Lower leg skin (tissue), 4 donors: ENCODE data around the gene PPARA. TPM values are rescaled to one million over a fixed set of nuclear protein-coding genes. Genes with fewer than 3 reads are reported as not detected.
A peak's percentile ranks its signal among the peaks of the same experiment; 100 is the strongest.

Experiments
- DNase-seq, 2 donors: peaks; one replicate each; pipeline ENCODE4 v3.0.0-alpha.2; 2019; ENCODE audit warnings: low spot score in 2 of 2
- H3K4me3 ChIP-seq: fragments of 200-600 bp; sonication (generic); 2 replicates; pipeline ENCODE4 v1.5.1; 2017; ENCODE audit warnings: mild to moderate bottlenecking, low read depth; ENCODE audit not compliant: poor library complexity, severe bottlenecking
- CTCF ChIP-seq, 3 donors: fragments of 450-650 bp; IDR thresholded peaks; one replicate each; pipeline ENCODE4 v1.5.1; 2016; ENCODE audit warnings: antibody characterized with exemption in 3 of 3, mild to moderate bottlenecking in 3 of 3, moderate library complexity in 2 of 3
- POLR2A ChIP-seq, 2 donors: fragments of 450-650 bp; IDR thresholded peaks; one replicate each; pipeline ENCODE4 v1.6.1; 2016 to 2017; ENCODE audit warnings: antibody characterized with exemption in 2 of 2, mild to moderate bottlenecking in 1 of 2, moderate library complexity in 1 of 2
- WGBS, 2 donors: methylation state at CpG; one replicate each; pipeline ENCODE4 v1.1.5; 2018; 5-methylcytosine and 5-hydroxymethylcytosine counted together
- intact Hi-C: fragments of 100-400 bp; cut with DNase I; formaldehyde crosslinking; loops from one replicate; pipeline ENCODE4 v1.15.0; 2023; ENCODE audit warnings: low total_unique reads
- total RNA-seq, 4 donors: library from RNA; depleted of rRNA; stranded (reverse); fragments of >200 nt; gene quantifications; one replicate each; pipeline ENCODE4 v1.1.0, GENCODE V29; 2016

The PPARA gene
- total RNA-seq, 4 donors from 2014 or later: 27.8 to 58.1 (median 37.8) TPM

GRCh38 chr22:46179748-46180147 lies 29.4 kb downstream of the PPARA start:
- DNase-seq: no peak
- intact Hi-C loops: no loop called here
- no peak overlapping the region for H3K4me3 ChIP-seq
- 100% methylated on average over 1 of the region's 1 CpG for WGBS, 2 donors
- no peak for TF ChIP-seq CTCF (IDR thresholded peaks at IDR 0.05)
- no peak for TF ChIP-seq POLR2A (IDR thresholded peaks at IDR 0.05)

DNA sequence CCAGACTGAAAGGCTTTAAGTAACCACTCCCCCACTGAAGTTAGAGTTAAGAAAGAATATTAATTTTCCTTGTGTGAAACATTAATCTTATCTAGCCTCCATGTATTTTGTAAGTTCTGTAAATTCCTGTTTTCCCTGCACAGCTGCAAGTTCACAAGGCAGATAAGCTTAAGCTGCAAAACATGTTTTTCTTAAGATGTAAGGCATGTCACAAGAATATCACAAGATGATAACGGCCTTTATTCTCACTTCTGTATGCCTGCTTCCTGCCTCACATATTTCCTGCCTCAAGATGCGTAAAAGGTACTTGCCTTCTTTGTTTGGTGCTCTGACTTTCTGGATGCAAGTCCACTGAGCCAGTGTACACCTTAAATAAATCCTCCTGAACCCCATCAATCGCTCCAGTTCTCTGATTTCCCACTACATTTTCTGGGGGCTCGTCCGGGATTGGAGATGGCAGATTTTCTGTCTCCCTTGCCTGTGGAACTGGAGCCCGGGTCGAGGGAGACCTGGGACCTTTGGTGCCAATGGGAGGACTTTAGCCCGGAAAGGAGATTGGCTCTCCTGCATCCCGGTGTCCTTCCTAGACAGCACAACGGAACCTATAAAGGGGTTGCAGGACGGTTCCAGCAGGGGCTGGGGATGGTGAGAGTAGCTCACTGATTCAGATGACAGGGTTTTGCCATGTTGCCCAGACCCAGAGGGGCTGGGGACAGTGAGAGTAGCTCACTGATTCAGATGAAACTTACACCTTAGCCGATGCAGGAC lies 30.2 kb downstream of the PPARA start:
- intact Hi-C loops: no loop called here
- TF ChIP-seq POLR2A (IDR thresholded peaks at IDR 0.05) (no peak), CTCF (IDR thresholded peaks at IDR 0.05) (no peak)
- DNase-seq: no peak
- no peak overlapping the region for H3K4me3 ChIP-seq
- 98% methylated on average over 12 of the region's 12 CpGs for WGBS, 2 donors

GRCh38 chr22:46183733-46184132 lies 33.4 kb downstream of the PPARA start:
- no peak overlapping the region for H3K4me3 ChIP-seq
- WGBS, 2 donors: 90 to 92% methylated on average over 5 of the region's 5 CpGs
- intact Hi-C loops: no loop called here
- no peak for DNase-seq
- TF ChIP-seq POLR2A (IDR thresholded peaks at IDR 0.05): no peak
- TF ChIP-seq CTCF (IDR thresholded peaks at IDR 0.05): no peak

GRCh38 chr22:46185283-46185682 lies 35.0 kb downstream of the PPARA start:
- 90 to 95% methylated on average over 2 of the region's 2 CpGs for WGBS, 2 donors

GRCh38 chr22:46187862-46188261 lies 37.5 kb downstream of the PPARA start:
- intact Hi-C loops: no loop called here
- 89 to 93% methylated on average over 3 of the region's 3 CpGs for WGBS, 2 donors
- H3K4me3 ChIP-seq: no peak overlapping the region
- TF ChIP-seq CTCF (IDR thresholded peaks at IDR 0.05): no peak
- TF ChIP-seq POLR2A (IDR thresholded peaks at IDR 0.05): no peak
- peak in 1 of 2 donors; percentile 29 for DNase-seq

More at GRCh38 chr22:46185283-46185682, 35.0 kb downstream of the PPARA start:
- no peak for TF ChIP-seq CTCF (IDR thresholded peaks at IDR 0.05)
- no peak for TF ChIP-seq POLR2A (IDR thresholded peaks at IDR 0.05)
- intact Hi-C loops: no loop called here
- H3K4me3 ChIP-seq: no peak overlapping the region
- DNase-seq: no peak
